Astrocyte (in vitro differentiated cells and primary cell): ENCODE results near the gene CGREF1. TPM values are rescaled to one million over a fixed set of nuclear protein-coding genes. Genes with fewer than 3 reads are reported as not detected.
A peak's percentile ranks its signal among the peaks of the same experiment; 100 is the strongest.

Source experiments
- DNase-seq: peaks from one replicate; pipeline ENCODE4 v3.0.0-alpha.2; 2010; ENCODE audit warnings: low read depth
- FAIRE-seq: peaks from 2 replicates; lab custom pipeline; 2011; peaks lifted over from hg19 to GRCh38; lab: Jason Lieb, UNC
- H2AFZ ChIP-seq: 2 replicates; pipeline ENCODE4 v1.6.0; 2012; ENCODE audit warnings: low read depth, low read length, inconsistent platforms
- H3K27ac ChIP-seq: 2 replicates; pipeline ENCODE4 v1.5.1; 2011; ENCODE audit warnings: low read depth, low read length, inconsistent platforms
- H3K27me3 ChIP-seq: 2 replicates; pipeline ENCODE4 v1.6.0; 2011; ENCODE audit warnings: low read length, inconsistent platforms; ENCODE audit not compliant: insufficient read depth
- H3K36me3 ChIP-seq: 2 replicates; pipeline ENCODE4 v1.5.1; 2011; ENCODE audit warnings: low read length, inconsistent platforms; ENCODE audit not compliant: insufficient read depth
- H3K4me1 ChIP-seq: 2 replicates; pipeline ENCODE4 v1.5.1; 2011; ENCODE audit warnings: low read length, inconsistent platforms; ENCODE audit not compliant: insufficient read depth
- H3K4me2 ChIP-seq: 2 replicates; pipeline ENCODE4 v1.6.0; 2012; ENCODE audit warnings: low read length, inconsistent platforms
- H3K4me3 ChIP-seq: 2 replicates; pipeline ENCODE4 v1.5.1; 2011; ENCODE audit warnings: low read depth, mild to moderate bottlenecking, low read length, inconsistent platforms; ENCODE audit not compliant: insufficient read depth
- H3K79me2 ChIP-seq: 2 replicates; pipeline ENCODE4 v1.6.0; 2012; ENCODE audit warnings: mild to moderate bottlenecking, low read length, inconsistent platforms; ENCODE audit not compliant: insufficient read depth
- H3K9ac ChIP-seq: 2 replicates; pipeline ENCODE4 v1.6.0; 2012; ENCODE audit warnings: mild to moderate bottlenecking, low read length, inconsistent platforms
- H3K9me3 ChIP-seq: 2 replicates; pipeline ENCODE4 v1.5.1; 2012; ENCODE audit warnings: low read depth, mild to moderate bottlenecking, low read length, inconsistent platforms; ENCODE audit not compliant: insufficient read depth
- H4K20me1 ChIP-seq: 2 replicates; pipeline ENCODE4 v1.6.0; 2012; ENCODE audit warnings: low read length, inconsistent platforms; ENCODE audit not compliant: insufficient read depth
- H3K27ac Mint-ChIP-seq: one replicate; pipeline ENCODE4 v1.8.0; 2021; ENCODE audit warnings: mild to moderate bottlenecking, mixed read lengths; ENCODE audit not compliant: unreplicated experiment
- H3K27me3 Mint-ChIP-seq: one replicate; pipeline ENCODE4 v1.8.0; 2021; ENCODE audit warnings: low read depth, mixed read lengths; ENCODE audit not compliant: unreplicated experiment
- H3K36me3 Mint-ChIP-seq: one replicate; pipeline ENCODE4 v1.8.0; 2021; ENCODE audit warnings: low read depth, mixed read lengths; ENCODE audit not compliant: unreplicated experiment
- H3K4me1 Mint-ChIP-seq: one replicate; pipeline ENCODE4 v1.8.0; 2021; ENCODE audit warnings: low read depth, mixed read lengths; ENCODE audit not compliant: unreplicated experiment
- H3K4me3 Mint-ChIP-seq: one replicate; pipeline ENCODE4 v1.8.0; 2021; ENCODE audit warnings: mild to moderate bottlenecking, moderate library complexity, mixed read lengths; ENCODE audit not compliant: unreplicated experiment
- H3K9me3 Mint-ChIP-seq: one replicate; pipeline ENCODE4 v1.8.0; 2021; ENCODE audit warnings: mild to moderate bottlenecking, mixed read lengths; ENCODE audit not compliant: unreplicated experiment
- EZH2 ChIP-seq: IDR thresholded peaks from 2 replicates; pipeline ENCODE4 v1.6.1; 2012; ENCODE audit warnings: mild to moderate bottlenecking, low read length, inconsistent platforms; ENCODE audit not compliant: insufficient read depth
- total RNA-seq: library from RNA; stranded (reverse); gene quantifications from 2 replicates; pipeline ENCODE4 v1.2.1, GENCODE V29; 2021
- TF ChIP-seq, protein P1 (sequence below): IDR thresholded peaks from 2 replicates; pipeline ENCODE4 v1.5.1; 2011; ENCODE audit warnings: low read depth, mild to moderate bottlenecking, inconsistent platforms, low read length, moderate library complexity; ENCODE audit not compliant: insufficient read depth

CGREF1 gene
- total RNA-seq, 1 donor from 2014 or later = 1.8 TPM

GRCh38 chr2:27082773-27083409 is 36.0 kb downstream of the CGREF1 start:
- H3K9ac ChIP-seq = no peak overlapping the region
- H3K9me3 ChIP-seq = no peaks in the 10 kb centered on the region
- peaks cover 6% of the 10 kb centered on the region for H3K27me3 Mint-ChIP-seq
- peaks cover 55% of the 10 kb centered on the region for H3K4me1 ChIP-seq
- no peak for TF ChIP-seq EZH2
- TF ChIP-seq, protein P1, sequence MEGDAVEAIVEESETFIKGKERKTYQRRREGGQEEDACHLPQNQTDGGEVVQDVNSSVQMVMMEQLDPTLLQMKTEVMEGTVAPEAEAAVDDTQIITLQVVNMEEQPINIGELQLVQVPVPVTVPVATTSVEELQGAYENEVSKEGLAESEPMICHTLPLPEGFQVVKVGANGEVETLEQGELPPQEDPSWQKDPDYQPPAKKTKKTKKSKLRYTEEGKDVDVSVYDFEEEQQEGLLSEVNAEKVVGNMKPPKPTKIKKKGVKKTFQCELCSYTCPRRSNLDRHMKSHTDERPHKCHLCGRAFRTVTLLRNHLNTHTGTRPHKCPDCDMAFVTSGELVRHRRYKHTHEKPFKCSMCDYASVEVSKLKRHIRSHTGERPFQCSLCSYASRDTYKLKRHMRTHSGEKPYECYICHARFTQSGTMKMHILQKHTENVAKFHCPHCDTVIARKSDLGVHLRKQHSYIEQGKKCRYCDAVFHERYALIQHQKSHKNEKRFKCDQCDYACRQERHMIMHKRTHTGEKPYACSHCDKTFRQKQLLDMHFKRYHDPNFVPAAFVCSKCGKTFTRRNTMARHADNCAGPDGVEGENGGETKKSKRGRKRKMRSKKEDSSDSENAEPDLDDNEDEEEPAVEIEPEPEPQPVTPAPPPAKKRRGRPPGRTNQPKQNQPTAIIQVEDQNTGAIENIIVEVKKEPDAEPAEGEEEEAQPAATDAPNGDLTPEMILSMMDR = no peak
- peaks cover 2% of the 10 kb centered on the region for H3K36me3 ChIP-seq
- no peak overlapping the region for H3K4me2 ChIP-seq
- peaks cover under 1% of the 10 kb centered on the region for H3K36me3 Mint-ChIP-seq
- H3K27ac ChIP-seq = no peak overlapping the region
- no peaks in the 10 kb centered on the region for H3K9me3 Mint-ChIP-seq
- DNase-seq (no peak), FAIRE-seq (no peak)
- H3K27me3 ChIP-seq = no peaks in the 10 kb centered on the region
- peaks cover 22% of the 10 kb centered on the region for H3K79me2 ChIP-seq
- no peak overlapping the region for H2AFZ ChIP-seq
- no peak overlapping the region for H3K27ac Mint-ChIP-seq
- H3K4me3 ChIP-seq = no peak overlapping the region
- peaks cover 12% of the 10 kb centered on the region for H3K4me1 Mint-ChIP-seq
- no peak overlapping the region for H3K4me3 Mint-ChIP-seq
- H4K20me1 ChIP-seq = peaks cover 11% of the 10 kb centered on the region

DNA sequence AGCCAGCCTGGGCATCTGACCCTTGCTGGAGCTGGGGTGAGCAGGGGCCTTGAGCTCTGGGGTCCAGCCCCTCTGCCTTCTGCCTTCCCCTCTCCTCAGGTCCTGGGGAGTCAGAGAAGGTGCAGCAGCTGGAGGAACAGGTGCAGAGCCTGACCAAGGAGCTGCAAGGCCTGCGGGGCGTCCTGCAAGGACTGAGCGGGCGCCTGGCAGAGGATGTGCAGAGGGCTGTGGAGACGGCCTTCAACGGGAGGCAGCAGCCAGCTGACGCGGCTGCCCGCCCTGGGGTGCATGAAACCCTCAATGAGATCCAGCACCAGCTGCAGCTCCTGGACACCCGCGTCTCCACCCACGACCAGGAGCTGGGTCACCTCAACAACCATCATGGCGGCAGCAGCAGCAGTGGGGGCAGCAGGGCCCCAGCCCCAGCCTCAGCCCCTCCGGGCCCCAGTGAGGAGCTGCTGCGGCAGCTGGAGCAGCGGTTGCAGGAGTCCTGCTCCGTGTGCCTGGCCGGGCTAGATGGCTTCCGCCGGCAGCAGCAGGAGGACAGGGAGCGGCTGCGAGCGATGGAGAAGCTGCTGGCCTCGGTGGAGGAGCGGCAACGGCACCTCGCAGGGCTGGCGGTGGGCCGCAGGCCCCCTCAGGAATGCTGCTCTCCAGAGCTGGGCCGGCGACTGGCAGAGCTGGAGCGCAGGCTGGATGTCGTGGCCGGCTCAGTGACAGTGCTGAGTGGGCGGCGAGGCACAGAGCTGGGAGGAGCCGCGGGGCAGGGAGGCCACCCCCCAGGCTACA is 36.8 kb downstream of the CGREF1 start:
- H4K20me1 ChIP-seq = peaks cover 11% of the 10 kb centered on the region
- peaks cover 22% of the 10 kb centered on the region for H3K79me2 ChIP-seq
- Mint-ChIP-seq H3K36me3 (peaks cover 1% of the 10 kb centered on the region), H3K9me3 (no peaks in the 10 kb centered on the region), H3K27me3 (peaks cover 5% of the 10 kb centered on the region), H3K27ac (no peak overlapping the region), H3K4me1 (peaks cover 12% of the 10 kb centered on the region), H3K4me3 (no peak overlapping the region)
- H3K4me2 ChIP-seq = no peak overlapping the region
- TF ChIP-seq, protein P1 = no peak
- H3K4me1 ChIP-seq = peaks cover 56% of the 10 kb centered on the region
- no peak overlapping the region for H3K4me3 ChIP-seq
- no peaks in the 10 kb centered on the region for H3K27me3 ChIP-seq
- no peak overlapping the region for H2AFZ ChIP-seq
- H3K27ac ChIP-seq = no peak overlapping the region
- no peak for FAIRE-seq
- DNase-seq = no peak
- H3K9ac ChIP-seq = no peak overlapping the region
- H3K9me3 ChIP-seq = no peaks in the 10 kb centered on the region
- peaks cover 2% of the 10 kb centered on the region for H3K36me3 ChIP-seq

DNA sequence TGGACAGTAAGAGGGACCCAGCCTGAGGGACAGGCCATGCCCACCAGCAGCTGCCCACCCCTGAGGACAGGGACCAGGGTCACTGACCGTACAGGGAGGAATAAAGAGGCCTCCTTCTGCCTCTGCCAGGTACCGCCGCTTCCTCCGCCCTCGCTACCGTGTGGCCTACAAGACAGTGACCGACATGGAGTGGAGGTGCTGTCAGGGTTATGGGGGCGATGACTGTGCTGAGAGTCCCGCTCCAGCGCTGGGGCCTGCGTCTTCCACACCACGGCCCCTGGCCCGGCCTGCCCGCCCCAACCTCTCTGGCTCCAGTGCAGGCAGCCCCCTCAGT is 38.4 kb downstream of the CGREF1 start:
- Mint-ChIP-seq H3K27ac (peak overlapping the region; percentile 71), H3K4me3 (no peak overlapping the region), H3K9me3 (no peaks in the 10 kb centered on the region), H3K4me1 (peaks cover 12% of the 10 kb centered on the region), H3K36me3 (peaks cover 1% of the 10 kb centered on the region), H3K27me3 (peaks cover 4% of the 10 kb centered on the region)
- DNase-seq (no peak), FAIRE-seq (no peak)
- peaks cover 11% of the 10 kb centered on the region for H4K20me1 ChIP-seq
- peak overlapping the region; percentile 88 for H3K9ac ChIP-seq
- peaks cover 2% of the 10 kb centered on the region for H3K36me3 ChIP-seq
- H3K27me3 ChIP-seq = no peaks in the 10 kb centered on the region
- H3K4me1 ChIP-seq = peaks cover 43% of the 10 kb centered on the region
- TF ChIP-seq, protein P1 = no peak
- TF ChIP-seq EZH2 = no peak
- H3K9me3 ChIP-seq = no peaks in the 10 kb centered on the region
- peaks cover 22% of the 10 kb centered on the region for H3K79me2 ChIP-seq
- H2AFZ ChIP-seq = no peak overlapping the region
- H3K4me2 ChIP-seq = peak overlapping the region; percentile 92
- H3K4me3 ChIP-seq = no peak overlapping the region
- no peak overlapping the region for H3K27ac ChIP-seq
